ENCODE data around the gene TMEM108.
A peak's percentile ranks its signal among the peaks of the same experiment; 100 is the strongest.

TMEM108 gene

DNA sequence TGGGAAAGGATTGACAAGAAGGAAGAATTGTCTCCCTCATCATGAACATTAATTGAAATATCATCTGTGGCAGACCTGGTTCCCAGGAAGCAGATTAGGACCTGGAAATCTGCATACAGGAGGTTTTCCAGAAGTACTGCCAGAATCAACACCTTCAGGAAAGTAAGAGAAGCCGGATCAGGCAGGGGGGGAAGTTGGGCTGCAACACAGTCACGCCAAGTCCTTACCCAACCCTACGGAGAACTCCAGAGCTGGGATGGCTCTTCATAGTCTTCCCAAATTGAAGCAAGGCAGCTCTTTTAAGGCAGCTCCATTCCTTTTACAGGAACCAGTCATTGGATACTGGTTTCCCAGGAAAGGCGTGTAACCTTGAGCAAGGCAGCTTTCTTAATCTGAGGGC lies 326.5 kb downstream of the TMEM108 start:
- no peak for DNase-seq

DNA sequence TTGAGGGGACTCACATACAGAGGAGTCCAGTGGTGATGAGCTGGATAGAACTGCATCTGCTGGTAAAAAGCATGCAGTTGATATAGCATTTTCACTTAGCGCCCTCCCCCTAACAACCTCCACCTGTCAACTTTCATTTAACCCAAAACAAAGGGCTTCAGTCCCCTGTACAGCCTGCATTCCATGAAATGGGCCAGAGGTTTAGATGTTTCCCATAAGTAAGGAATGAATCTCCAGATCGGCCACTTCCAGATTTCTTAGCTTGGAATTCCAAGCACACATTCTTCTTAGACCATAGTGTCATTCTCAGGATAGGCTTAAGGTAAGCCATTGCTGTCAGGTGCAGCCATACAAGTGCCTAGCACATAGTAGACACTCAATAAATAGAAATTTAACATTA lies 328.7 kb downstream of the TMEM108 start:
- DNase-seq: no peak

DNA sequence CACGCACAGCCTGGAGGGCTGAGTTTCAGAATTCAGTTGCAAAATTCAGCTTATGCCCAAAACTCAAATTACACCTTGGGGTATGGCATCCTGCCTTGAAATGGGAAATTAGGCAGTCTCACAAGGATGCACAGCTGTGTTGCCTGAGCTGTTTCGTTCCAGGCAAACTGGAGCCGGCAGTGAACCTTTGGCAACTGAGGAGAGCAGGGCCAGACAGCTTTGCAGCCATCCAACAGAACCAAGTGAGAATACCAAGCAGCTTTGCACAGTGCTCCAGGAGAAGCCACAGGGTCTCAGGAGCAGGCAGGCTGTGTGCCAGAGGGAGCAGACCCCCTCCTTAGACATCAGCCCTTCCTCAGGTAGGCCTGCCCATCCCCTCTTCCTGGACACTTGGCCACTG lies 329.2 kb downstream of the TMEM108 start:
- no peak for DNase-seq

DNA sequence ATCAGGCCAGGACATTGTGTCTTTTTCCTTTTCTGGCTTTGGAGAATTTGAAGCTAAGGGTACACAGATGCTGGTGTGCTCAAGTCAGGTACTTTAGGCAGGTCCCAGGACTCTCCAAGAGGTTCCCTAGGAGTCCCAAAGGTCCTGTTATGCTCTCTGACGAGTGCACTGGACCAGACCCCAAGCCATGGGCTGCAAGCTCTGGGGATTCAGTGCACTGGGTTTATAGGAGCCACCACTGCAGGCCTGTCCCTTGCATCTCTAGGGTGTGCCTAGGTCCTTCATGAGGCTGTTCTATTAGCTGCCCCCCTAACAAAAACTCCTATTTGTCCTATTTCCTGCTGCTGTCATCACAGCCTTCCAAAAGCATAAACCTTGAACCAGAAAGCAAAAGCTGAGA lies 329.8 kb downstream of the TMEM108 start:
- DNase-seq: no peak

DNA sequence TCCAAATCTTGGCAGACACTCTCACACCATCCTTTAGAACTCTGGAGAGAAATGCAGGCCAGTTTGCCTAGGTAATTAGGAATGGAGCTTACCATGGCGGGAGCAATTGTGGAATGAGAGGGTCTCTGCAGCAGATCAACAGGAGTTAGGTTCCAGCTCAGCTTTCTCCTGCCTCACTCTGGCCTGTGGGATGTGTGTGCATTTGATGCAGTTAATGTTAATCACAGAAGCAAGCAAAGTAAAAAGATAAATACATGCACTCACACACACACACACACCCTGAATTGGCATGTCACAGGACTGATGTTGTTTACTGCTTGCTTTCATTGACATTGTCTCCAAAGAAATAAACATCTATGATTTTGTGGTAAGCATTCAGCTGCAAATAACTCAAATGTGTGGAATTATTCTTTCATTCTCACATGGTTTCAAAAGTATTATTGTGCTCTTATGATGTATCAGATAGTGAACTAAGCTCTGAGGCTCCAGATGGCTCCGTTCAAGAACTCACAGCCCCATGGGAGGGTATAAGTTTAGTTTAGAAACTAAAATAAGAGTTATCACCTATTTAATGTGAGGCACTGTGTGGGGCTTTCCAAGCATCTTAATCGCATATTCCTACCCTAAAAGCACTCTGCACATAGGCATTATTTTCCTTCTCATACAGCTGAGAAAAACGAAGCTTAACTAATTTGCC lies 330.3 kb downstream of the TMEM108 start:
- no peak for DNase-seq

DNA sequence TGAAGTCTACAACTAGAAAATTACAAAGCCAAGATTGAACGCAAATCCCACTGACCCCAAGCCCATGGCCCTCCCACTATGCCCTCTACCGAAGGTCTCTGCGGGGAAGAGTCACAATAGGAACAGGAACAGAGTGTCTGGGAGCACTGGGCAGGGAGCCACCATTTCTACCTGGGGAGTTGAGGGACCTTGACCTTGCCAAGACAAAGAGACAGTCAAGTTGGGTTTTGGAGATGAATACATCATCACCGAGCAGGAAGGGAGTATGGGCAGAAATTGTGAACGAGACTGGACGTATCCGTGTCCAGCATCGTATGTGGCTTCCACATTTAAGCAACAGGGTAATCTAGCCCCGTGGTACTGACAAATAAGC lies 330.9 kb downstream of the TMEM108 start:
- DNase-seq: no peak

DNA sequence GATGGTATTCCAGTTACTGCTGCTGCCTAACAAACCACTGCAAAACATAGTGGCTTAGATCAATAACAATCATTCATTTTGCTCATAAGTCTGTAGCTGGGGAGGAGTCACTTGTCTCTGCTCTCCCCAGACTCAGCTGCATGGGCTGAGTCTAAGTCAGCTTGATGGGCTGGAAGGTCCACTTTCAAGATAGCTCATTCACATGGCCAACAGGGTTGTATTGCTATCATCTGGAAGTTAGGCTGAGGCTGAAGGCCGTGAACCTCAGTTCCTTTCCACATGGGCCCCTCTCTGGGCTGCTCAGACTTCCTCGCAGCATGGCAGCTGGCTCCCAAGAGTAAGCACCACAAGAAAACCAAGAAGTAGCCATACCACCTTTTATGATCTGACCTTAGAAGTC lies 333.0 kb downstream of the TMEM108 start:
- DNase-seq: no peak

DNA sequence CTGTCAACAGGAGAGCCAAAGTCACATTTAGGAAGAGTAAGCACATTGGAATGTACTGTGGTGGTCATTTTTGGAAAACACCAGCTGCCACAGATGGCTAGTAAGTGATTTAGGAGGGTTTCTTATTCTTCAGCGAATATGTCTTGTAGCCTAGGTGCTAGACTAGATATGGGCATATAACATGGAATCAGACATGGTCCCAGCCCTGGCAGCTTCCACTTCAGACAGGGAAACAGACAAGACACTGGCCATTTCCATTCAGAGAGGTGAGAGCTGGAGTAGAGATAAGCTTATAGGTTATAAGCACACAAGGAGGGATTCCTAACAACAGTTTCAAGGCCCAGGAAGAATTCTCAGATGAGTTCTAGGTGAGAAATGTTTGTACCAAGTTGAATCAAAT lies 333.5 kb downstream of the TMEM108 start:
- DNase-seq: no peak

DNA sequence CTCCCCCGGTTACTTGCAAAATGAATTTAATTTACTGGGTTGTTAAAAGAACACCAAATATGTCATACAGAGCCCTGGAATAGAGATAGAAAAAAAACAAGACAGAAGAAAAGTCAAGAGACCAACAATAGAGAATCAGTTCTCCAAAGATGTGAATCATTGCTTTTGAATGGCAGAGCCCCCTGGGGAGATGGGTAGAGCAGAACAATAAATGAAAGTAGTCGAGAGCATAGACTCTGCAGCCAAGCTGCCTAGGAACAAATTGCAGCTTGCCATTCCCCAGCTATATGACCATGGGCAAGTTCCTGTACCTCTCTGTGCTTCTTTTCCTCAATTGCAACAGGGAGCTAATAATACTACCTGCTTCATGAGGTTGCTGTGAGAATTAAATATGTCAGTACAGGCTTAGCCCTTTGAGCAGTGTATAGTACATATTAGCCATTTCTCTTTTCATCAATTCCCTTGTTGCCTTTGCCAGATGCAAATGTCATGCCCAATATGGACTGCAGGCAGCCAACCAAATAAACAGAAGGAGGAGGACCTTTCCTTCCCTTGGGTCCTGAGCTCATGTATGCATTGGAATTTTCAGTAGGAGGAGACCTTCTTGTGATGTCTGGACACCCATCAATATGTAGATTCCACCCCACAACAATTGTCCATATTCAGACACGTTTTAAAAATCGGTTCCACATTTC lies 336.7 kb downstream of the TMEM108 start:
- DNase-seq: peak; percentile 79

DNA sequence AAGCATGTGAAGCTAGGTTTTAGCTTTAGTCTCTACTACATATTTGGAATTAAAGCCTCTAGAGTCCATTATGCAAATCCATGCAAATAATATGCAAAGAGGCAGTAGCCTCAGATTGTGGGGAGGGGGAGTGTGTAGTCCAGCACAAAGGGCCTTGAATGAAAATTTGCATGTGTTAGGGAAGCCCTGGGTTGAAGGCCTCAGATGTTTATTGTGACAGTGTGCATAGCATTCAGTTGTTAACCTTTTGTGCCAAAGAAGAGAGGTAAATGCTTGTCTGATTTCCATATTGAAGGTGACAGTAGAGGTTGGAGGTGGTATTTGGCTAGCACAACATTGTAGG lies 337.2 kb downstream of the TMEM108 start:
- no peak for DNase-seq

DNA sequence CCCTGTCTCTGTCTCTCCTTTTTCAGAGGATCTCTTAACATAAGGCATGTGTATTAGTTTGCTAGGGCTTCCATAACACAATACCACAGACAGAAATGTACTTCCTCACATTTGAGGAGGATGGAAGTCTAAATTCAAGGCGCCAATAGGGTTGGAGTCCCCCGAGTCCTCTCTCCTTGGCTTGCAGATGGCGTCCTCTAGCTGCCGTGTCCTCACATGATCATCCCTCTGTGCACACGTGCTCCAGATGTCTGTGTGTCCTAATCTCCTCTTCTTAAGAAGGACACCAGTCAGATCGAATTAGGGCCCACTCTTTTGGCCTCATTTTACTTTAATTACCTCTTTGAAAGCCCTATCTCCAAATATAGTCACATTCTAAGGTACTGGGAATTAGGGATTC lies 338.6 kb downstream of the TMEM108 start:
- DNase-seq: peak; percentile 37

DNA sequence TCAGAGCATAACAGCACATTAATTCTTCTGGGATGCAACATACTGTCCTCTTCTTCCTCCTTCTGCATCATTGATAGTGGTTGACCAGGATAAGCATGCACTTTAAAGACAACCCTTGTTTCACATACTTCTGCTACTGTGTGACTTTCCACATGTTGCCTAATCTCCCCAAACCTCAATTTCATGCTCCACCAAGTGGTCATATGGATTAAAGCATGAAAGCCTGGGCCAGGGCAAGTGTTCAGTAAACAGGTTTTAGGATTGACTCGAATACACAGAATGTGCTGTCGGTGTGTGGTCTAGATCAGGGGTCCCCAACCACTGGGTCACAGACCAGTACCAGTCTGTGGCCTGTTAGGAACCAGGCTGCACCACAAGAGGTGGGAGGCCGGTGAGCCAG lies 339.2 kb downstream of the TMEM108 start:
- peak; percentile 64 for DNase-seq

DNA sequence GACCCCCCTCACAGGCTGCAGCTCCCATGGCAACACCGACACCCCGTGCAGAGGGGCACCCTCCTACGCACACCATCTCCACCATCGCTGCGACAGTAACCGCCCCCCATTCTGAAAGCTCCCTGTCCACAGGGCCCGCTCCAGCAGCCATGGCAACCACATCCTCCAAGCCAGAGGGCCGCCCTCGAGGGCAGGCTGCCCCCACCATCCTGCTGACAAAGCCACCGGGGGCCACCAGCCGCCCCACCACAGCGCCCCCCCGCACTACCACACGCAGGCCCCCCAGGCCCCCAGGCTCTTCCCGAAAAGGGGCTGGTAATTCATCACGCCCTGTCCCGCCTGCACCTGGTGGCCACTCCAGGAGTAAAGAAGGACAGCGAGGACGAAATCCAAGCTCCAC lies 341.7 kb downstream of the TMEM108 start:
- no peak for DNase-seq

DNA sequence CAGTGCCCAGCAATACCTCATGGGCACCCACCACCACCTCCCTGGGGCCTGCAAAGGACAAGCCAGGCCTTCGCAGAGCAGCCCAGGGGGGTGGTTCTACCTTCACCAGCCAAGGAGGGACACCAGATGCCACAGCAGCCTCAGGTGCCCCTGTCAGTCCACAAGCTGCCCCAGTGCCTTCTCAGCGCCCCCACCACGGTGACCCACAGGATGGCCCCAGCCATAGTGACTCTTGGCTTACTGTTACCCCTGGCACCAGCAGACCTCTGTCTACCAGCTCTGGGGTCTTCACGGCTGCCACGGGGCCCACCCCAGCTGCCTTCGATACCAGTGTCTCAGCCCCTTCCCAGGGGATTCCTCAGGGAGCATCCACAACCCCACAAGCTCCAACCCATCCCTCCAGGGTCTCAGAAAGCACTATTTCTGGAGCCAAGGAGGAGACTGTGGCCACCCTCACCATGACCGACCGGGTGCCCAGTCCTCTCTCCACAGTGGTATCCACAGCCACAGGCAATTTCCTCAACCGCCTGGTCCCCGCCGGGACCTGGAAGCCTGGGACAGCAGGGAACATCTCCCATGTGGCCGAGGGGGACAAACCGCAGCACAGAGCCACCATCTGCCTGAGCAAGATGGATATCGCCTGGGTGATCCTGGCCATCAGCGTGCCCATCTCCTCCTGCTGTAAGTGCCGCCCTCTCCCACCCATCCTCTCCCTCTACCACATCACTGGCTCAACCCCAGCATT lies 342.5 kb downstream of the TMEM108 start:
- no peak for DNase-seq

DNA sequence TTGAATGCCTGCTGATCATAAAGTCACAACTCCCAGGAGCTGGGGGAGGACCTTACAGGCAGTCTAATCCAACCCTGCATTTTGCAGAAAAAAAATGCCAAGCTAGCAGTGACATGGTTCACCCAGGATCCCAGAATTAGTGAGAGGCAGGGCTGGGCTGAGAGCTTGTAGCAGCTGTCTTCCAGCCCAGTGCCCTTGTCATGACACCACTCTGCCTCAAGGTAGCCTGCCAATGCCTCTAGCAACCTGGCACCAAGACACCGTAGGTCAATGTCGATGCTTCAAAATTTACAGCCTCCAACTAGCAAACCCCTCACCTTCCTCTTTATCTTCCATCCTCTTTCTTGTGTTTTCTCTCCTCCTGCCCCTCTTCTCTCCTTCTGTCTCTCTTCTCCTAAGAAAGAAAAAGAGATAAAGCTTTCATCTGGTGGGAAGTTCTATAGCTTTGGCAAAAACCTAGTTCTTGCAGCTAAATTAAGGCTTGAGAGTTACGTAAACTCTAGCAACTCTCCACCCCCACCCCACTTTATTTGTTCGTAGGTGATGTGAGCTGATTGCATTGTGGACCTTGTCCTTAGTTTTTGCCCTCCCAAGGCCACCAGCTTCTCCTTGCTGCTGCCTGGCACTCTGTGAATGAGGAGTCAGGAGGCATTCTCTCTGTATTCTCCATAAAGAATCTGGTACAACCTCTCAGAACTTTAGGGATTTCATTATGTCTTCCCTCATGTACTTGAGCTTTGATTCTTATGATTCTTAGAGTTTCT lies 343.3 kb downstream of the TMEM108 start:
- no peak for DNase-seq

DNA sequence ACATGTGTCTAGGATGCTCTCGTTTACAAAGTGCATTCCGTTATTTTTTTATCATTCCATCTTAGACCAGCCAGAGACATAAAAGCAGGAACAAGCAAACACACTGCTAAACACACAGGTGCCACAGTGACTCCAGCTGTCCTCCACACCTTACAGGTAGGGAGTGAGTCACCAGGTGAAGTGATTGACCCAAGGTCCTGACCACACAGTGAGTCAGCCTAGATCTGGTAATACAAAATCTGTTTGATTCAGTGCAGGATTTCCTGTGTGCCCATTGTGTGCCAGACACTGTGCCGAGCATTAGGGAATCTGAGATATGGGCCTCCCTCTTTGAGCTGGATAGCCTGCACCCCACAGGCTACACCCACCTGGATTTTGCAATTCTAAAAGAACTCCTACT lies 345.0 kb downstream of the TMEM108 start:
- DNase-seq: no peak

DNA sequence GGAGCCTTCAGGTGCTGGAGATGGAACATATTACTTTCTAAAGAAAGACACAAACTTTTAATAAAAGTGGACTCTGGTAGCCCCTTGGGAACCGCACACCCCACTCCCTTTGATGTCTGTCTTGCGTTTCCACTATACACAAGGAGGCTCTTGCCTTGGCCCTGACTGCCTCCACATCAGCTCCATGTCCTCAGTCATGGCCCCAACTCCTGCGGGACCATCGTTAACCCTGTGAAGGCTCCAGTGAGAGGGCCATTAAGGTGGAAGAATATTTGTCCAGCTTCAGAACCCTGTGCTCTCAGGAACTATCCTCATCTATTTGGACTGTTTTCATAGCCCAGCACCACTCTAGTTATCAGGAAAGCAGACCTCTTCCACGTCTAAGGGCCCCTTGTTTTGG lies 345.6 kb downstream of the TMEM108 start:
- DNase-seq: no peak

DNA sequence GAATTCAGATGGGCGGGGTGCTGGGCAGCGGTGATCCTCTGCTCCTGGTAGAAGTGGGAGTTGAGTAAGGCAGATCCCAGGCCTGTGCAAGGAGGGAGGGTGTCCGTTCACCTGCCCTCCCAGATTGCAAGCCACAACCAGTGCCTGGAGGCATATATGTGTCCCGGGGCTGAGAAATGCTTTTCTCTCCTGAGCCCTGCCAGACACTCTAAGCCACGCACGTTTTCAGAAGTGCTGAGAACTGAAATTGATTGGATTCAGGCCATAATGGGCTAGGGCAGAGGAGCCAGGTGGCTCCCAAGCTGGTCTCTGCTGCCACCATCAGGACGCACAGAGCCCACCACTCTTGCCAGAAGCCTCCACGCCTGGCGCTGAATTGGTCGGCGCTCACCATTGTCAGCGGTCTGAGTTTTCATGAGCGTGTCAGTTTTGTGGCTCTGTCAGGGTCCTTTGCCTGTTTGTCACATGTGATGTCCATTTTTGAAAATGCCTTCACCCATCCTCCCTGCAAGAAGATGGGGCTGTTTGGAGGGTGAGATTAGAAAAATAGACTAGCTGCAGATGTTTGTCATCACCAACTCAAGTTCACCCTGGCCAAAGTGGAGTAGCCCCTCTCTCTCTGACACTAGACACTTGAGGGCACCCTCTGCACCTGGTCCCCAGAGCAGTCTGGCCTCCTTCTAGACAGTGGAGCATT lies 346.3 kb downstream of the TMEM108 start:
- DNase-seq: peak; percentile 63

DNA sequence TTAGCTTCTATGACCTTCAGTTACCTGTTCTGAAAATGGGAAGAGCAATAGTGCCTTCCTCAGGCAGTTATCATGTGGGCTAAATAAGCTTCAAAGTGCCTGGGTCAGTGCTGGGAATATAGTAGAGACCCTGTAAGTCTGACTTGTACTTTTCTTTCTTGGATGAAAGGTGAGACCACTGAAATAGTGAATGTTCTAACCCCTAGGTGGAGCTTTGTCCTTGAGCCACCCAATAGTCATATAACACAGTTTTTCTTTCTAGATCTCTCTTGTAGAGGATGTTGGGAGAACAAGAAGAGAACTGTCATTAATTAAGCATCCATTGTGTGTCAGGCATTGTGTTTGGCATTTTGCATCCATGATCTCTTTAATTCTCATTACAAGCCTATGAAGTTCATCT lies 348.7 kb downstream of the TMEM108 start:
- DNase-seq: no peak

DNA sequence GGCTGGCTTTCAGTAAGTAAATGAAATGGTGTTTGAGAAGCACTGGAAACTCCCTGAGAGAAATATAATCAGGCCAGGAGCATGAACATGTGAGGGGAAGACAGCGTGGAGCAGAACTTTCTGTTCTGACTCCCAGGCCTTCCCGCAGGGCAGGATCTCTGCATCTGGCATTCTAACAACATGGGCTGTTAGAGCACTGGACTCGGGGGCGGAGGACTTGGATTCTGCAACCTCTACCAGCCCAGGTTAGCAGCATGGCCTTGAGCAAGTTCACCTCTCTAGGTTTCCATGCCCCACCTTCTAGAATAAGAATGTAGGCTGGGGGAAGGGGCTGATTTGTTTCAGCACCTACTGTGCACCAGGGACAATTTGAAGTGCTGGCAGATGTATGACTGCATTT lies 349.1 kb downstream of the TMEM108 start:
- DNase-seq: no peak

DNA sequence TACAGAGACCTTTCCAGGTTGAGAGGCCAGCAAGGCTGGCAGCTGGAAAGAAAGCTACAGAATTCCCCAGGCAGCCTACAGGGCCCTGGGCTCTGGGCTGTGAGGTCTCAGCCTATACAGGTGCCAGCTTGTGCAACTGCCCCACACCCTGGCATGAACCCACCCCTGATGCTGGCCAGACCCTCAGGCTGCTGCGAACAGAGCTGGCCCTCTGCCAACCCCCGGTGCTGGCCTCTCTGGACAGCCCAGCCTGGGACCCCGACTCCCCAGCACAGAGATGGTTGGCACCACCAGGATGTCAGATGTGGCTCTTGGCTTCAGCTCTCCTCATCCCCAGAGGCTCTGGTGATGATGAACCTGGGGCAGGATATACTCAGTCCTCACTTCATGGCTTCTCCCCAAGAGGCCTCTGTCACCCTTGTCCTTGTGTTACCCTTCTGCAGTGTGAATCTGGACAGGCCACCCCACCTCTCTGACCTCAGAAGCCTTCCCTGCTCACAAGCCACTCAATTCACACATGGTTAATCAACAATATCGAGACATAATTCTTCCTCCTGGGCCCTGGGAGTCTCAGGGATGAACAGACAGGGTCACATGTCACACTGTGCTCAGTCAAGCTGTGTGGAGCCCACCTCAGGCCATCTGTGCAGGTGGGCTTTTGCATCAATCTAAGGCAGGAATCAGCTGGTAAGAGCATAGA lies 350.7 kb downstream of the TMEM108 start:
- no peak for DNase-seq

DNA sequence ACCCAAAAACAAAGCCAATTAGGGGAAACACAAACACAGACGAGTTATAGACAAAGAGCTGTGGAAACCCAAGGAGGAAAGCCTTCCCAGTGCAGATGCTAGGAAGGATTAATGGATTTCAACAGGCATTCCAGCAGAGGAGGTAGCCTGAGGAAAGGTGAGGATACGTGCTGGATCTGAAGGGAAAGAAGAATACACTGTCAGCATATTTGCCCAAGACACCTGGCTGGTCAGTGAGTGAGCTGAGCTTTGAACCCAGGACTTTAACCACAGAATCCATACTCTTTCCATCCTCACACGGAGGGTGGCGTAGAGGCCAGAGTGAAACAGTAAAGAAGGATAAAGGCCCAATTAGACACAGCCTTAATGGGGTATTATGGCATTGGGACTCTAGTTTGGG lies 352.5 kb downstream of the TMEM108 start:
- no peak for DNase-seq

Measured in fibroblast of skin of back (primary cell).